GM18508 (cell line): ENCODE results near the gene HUNK.

ENCODE experiments used
- ATAC-seq: cut with Tn5 transposase; IDR thresholded peaks from one replicate; pipeline ENCODE4 v1.9.1; 2021; ENCODE audit warnings: moderate number of reproducible peaks; ENCODE audit not compliant: insufficient read depth, unreplicated experiment

The HUNK gene

DNA sequence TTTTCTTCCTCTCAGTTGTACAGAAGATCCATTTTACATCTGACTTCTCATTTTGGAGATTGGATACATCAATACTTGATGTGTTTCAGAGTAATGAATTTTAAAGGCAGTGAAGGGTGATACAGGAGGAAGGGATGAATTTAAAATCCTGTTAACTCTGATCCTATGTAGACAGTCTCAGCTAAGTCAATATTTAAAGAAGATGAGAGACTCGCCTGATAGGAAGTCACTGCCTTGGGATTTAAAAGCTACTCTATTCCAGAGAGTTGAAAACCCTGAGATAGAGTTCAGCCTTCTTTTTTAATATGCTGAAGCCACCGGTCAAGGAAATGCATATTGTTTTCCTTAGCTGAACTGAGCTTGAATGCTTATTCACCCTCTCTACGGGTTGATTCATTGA, 42.7 kb downstream of the HUNK start:
- ATAC-seq: no peak

DNA sequence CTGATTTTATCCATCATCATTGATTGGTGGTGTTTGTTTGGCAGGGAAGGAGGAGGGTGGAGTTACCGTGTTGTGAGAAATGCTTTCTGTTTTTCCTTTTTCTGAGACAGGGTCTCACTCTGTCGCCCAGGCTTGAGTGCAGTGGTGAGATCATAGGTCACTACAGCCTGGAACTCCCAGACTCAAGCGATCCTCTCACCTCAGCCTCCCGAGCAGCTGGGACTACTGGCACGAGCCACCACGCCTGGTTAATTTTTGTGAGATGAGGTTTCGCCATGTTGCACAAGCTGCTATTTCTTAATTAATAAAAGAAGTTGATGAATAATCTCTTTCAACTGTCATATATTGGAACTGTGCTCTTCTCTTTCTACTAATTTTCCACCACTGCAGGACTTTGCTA, 44.3 kb downstream of the HUNK start:
- no peak for ATAC-seq

DNA sequence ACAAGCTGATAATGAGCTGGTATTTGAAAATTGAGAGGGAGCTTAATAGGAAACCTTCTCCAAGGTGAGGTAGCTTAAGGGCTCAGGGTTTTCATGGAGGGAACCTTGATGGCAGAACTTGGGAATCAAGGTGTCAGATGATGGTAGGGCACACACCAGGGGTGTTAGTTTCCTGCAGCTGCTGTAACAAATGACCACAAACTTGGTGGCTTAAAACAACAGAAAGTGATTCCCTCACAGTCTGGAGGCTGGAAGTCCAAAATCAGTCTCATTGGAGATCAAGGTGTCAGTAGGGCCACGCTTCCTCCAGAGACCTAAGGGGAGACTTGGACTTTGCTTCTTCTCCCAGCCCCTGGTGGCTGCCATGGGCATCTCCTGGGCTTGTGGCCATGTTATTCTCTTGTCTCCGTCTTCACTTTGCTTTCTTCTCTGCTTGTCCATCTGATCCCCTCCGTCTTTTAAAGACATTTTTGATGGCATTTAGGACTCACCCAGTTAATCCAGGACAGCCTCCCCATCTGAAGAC, 45.5 kb downstream of the HUNK start:
- ATAC-seq: no peak

DNA sequence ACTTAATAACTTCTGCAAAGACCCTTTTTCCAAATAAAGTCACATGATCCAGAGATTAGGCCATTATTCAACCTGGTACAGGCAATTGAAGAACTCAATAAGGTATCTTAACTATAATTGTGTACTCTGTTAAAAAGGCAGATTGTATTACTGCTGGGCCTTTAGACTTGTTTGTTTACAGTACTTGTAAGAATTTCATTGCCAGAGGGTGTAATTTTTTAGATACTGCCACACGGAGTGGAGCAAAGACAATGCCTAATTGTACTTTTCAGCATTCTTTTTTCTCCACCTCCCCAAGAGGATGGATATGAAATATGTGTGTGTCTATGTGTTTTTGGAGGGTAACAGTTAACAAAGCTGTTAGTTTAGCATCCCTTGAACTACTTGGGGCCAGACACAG, 47.5 kb downstream of the HUNK start:
- no peak for ATAC-seq

DNA sequence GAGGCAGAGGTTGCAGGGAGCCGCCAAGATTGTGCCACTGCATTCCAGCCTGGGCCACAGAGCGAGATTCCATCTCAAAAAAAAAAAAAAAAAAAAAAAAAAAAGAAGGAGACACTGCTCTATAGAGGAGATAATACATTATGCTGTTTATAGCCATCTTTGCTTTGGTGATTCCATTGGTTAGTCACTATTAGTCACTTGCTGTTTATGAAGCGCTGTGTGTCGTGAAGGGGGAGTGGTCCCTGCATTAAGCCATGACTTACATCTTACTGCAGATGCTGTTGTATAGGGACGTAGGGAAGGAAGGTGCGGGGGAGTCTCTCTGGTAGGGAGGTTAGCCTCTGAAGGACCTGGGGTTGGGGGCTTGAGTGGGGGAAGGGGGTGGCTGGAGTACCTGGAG, 48.3 kb downstream of the HUNK start:
- no peak for ATAC-seq

DNA sequence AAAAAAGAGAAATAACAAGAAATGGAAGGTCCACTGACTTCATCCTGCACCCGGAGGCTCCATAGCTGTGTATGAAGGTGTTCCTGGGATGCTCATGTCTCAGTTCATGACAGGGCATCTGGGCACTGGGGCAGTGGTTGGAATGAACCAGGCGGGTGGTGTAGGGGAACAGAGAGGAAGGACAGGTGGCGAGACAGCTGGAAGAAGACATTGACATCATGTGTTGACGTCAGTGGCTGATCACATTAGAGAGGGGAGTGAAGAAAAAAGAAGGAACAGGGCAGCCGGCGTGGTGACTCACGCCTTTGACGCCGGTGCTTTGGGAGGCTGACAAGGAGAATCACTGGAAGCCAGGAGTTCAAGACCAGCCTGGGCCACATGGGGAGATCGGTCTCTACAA, 50.1 kb downstream of the HUNK start:
- ATAC-seq: no peak

DNA sequence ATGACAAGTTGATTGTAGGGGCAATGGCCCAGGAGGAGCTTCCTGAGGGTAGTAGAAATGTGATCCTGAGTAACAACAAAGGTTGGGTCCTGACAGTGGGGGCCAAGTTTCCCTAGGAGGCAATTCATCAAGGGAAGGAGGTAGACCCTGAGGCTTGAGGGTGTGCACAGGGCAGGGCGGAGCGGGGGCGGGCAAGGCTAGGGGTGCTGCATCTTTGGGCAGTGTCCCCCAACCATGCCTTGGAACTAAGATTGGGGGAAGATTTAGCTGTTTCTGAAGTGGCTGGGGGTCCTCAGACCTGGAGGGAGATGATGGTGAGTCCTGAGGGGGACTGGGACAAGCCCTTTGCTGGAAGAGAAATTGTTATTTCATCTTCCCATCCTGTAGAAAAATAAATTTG, 50.9 kb downstream of the HUNK start:
- no peak for ATAC-seq

DNA sequence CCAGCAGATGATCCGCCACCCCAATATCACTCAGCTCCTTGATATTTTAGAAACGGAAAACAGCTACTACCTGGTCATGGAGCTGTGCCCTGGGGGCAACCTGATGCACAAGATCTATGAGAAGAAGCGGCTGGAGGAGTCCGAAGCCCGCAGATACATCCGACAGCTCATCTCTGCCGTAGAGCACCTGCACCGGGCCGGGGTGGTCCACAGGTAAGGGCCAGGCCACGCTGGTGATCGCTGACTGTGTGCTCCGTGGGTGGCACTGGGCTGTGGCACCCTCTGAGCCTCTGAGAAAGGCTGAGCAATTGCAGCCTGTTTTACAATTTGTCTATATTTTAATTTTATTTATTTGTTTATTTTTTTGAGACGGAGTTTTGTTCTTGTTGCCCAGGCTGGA, 51.7 kb downstream of the HUNK start:
- ATAC-seq: no peak

DNA sequence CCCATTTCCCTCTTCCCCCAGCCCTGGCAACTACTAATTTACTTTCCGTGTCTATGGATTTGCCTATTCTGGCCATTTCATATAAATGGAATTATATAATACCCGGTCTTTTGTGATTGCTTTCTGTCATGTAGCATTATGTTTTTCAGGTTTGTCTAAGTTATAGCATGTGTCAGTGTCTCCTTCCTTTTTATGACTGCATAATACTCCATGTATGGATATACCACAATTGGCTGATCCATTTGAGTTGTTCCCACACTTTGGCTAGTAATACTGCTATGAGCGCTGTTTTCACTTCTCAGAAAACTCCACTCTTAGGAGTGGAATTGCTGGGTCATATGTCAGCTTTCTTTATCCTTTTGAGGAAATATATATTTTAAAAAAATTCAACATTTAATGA, 53.7 kb downstream of the HUNK start:
- ATAC-seq: no peak

DNA sequence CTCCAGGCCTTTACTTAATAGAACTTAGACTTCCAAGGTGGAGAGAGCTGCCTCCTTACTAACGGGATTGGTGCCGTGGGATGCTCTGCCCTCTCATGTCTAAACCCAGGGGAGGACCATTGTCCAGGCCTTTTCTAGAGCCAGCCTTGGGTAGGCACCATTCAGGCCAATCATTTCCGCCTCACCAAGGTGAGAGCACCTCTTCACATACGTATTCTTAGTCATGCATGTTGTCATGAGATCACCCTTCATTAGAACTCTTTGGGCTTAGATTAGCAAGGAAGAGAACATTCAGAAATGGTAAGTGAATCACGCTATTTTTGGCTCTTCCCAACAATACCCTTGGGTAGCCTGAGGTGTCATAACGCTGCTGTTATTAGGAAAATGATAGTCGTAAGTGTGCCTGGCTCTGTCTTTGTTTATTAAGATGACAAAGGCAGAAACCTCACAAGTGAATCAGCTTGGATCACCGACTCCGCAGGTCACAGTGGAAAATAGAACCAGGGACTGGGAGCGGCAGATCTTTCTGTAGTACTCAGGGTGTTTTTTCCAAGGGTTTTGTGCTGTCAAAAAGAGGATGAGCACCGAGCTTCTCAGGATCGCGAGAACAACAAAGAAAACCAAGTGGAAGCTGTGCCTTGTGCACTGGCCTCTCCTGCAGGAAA, 55.0 kb downstream of the HUNK start:
- no peak for ATAC-seq

DNA sequence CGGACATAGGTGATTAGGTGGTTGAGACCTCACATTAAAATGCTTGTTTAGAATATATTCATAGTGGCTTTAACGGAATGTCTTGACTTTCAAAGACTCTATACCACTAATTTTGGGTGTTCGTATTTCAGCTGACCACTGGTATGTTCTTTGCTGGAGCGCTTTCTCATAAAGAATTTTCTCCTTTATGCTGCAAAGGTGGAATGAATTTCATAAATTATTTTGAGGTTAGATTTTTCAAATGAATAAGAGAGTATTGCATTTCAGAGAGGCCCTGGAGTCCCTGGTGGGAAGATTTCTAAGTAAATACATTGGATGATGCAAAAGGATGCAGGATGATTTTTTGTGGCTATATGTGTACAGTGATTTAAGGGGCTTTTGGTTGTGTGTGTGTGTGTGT, 55.8 kb downstream of the HUNK start:
- ATAC-seq: no peak

DNA sequence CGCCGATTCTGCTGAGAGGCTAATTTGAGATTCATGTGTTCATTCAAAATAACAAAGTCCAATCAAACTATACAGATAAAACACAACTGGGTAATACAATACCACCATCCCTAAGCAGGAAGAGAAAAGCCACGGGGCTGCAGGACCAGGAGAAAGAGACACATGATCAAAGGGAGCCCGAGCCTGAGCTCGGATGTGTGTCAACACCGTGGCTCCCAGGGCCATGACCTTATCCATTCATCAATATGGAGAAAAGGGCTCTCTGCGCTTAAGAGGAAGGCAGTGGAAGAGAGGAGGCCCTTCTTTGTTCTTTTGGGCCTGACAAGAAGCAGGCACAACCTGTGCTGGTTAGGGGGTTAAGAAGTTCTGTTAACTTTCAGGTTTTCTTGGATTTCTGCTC, 56.7 kb downstream of the HUNK start:
- no peak for ATAC-seq

DNA sequence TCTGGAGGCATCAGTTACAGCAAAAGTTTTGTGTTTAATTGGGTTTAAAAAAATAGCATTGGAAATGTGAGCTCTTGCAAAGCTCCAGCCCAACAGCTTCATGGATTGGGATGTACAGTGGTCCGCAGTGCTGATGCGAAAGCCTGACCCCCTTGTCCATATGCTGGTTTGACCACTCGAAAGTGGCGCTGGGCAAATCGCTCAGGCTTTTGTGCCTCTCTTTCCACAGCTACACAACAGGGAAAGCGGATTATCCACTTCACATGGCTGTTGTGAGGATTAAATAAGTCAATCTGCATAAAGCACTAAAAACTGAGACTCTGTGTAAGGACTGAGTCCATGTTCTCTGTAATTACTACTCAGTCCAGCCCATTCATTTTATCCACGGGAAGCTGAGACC, 57.2 kb downstream of the HUNK start:
- no peak for ATAC-seq

DNA sequence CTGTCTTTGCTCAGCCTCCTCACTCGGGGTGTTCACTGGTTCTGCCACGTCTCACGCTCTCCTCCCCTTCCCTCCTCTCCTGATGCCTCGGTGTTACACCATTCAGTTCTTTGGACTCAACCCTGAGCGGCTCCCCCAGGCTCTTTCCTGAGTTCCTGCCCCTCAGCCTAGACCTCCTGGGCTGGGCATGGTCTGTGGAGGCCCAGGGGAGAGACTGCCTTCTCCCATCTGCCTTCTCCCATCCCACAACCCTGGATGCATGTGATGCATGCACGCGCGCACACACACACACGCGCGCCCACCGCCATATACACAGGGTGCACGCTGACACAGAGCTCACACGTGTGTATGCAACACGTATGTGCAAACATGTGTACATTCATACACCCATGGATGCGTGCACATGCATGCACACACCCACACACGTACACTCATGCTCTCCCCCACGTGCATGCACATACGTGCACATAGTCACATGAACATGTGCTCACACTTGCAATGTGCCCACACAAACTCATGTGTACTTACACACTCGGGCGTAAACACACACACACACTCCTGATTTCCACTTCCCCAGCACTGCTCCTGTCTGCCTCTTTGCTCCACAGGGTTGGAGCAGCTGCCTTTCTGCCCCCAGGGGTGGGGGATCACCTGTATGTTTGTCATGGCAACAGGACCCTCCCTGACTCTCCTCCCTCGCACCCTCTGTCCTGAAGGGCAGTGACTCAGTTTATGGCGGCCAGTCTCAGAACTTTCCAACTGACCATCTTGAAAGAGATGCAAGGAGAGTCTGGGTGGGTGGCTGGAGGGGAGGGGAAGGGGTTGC, 59.0 kb downstream of the HUNK start:
- ATAC-seq: no peak

DNA sequence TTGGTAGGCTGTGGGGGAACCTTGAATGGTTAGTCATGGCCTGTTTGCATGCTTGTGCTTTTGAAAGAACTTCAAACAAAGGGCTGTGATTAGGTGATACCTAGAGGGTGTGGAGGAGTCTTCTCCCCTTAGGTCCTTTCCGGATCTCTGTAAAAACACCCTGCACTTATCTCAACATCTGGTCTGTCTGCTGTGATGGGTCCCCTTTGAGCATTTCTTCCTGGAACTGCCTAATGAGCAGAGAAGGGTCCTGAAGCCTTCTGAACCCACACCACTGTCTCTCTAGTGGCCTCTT, 59.6 kb downstream of the HUNK start:
- no peak for ATAC-seq

DNA sequence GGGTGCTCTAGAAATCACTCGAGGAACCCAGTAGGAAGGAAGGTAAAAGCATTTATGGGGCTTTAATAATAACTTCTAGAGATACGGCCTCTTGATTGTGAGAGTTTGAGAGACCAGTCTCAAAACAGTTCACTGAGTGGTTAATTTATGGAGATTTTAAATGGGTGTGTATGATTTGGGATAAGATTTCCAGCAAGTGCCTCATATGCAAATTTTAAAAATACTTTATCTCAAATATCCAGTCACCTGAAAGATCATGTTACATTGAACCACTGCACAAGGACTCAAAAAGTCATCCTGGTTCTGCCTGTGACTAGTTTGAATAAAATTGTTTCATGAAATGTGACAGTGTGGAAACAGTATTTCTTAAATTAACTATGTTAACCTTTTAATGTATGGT, 64.5 kb downstream of the HUNK start:
- ATAC-seq: no peak

DNA sequence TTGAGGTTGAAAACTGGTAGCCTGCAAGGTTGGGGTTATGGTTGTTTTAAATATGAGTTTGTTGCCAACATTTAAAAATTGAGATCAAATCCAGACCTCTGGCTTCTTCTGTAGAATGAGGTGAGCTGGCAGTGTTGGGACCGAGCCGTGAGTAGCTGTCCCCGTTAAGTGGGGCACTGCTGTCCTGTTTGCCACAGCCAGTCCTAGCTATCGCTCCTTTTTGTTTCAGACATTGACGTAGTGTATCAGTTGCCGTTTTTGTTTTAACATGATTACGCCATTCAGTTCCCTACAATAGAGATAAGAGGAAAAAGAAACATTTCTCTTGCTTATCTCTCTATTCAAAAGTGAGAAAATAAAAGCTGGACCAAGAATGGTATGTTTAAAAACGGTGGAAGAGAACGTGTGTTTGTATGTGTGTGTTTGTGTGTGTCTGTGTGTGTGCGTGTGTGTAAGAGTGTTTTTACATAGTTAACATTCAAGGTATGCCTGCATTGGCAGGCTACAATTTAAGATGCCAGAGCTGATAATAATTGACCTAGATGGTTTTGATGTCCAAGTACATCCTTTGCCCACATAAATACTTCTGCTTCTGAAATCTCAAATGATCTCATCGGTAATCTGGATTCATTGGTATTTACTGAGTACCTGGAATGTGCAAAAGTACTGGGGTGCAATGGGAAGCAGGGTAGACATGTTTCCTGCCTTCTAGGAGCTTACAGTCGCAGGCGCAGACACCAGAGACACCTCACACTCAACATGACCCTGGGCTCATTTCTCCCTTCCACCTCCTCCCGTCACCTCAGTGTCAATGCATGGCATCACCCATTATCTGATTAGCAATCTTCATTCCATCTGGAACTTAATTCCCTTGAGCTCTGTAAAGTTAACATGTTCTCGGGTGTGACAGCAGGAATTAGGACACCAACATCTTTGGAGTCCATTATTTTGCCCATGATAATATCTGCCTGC, 65.8 kb downstream of the HUNK start:
- ATAC-seq: no peak

DNA sequence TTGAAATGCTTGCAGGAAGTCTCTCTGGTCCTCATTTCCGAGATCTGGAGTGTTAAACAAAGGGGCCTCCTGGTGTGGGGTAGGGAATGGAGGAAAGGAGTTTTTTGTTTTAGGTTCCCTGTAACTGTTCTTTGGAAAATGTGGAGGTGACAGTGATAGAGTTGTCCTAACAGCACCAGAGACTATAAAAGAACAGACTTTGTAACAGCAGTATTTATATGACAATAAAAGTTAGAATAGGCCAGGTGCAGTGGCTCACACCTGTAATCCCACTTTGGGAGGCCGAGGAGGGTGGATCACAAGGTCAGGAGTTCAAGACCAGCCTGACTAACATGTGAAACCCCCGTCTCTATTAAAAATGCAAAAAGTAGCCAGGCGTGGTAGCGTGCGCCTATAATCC, 68.9 kb downstream of the HUNK start:
- no peak for ATAC-seq

DNA sequence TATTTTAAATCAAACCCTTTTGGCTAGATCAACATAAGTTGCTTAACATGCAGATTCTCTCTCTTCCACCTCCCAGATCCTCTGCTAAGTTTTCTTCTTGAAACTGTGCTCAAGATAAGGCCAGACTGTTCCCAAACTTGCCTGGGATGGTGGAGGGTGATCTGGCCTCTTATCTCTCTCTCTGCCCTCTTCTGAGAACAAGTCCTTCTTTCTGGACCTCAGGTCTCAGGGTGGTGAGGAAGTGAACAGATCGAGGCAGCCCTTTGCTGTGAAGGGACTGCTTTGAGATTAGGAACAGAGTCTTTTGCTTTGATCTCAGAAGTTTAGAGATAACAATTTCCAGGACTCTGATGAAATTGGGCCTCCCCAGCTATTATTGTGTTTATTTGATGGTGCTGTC, 70.7 kb downstream of the HUNK start:
- no peak for ATAC-seq

DNA sequence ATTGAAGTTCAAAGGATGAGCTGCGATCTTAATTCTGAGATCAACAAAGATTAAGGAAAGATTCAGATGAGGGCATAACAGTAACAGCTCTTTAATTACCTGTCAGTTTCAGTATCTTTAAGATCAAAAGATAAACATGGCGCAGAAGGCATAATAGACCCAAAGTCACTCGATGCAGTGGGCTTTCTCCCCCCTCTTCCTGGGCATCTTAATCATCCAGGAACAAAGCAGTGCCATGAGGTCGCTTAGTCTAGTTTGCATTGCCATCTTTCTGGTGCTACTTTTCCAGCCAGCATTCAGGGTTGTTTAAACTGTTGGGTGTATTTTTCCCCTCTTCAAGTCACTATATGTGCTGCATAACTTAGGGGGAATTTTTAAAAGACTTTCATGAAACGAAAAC, 72.3 kb downstream of the HUNK start:
- ATAC-seq: no peak

DNA sequence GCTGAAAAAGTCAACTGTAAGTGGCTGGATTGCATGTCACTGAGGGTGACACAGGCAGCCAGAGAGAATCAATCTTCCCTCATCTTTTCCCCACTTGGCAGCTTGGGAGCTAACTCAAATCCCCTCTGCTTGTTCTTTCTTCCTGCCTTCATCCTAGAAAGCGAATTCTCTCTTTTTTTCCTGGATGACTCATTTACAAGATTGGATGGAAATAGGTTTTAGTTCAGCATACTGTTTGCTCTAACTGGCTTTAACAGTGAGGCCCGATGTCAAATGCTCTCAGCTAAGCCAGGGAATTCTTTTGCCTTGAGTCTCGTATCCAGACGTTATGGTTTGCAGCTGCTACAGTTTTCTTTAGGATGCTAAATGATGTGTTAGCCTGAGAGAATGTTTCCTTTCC, 72.7 kb downstream of the HUNK start:
- no peak for ATAC-seq
